ENCODE measurements around the gene CMKLR1. TPM values are rescaled to one million over a fixed set of nuclear protein-coding genes. Genes with fewer than 3 reads are reported as not detected.
A peak's percentile ranks its signal among the peaks of the same experiment; 100 is the strongest.

CMKLR1 gene
- total RNA-seq, 3 donors from 2014 or later (not counting 1 experiment from before 2014, with no cell fraction given), result 40.7 to 99.1 (median 63.2) TPM

GRCh38 chr12:108310489-108310888, 28.6 kb downstream of the CMKLR1 start:
- Histone ChIP-seq H3K4me1 (ENCODE audit: control insufficient read depth, insufficient read depth, low read length) (peaks cover 91% of the 10 kb centered on the region), H3K27me3 (ENCODE audit: control insufficient read depth, insufficient read depth, low read length) (no peaks in the 10 kb centered on the region), H3K27ac (ENCODE audit: low read length) (no peak overlapping the region), H3K4me3 (ENCODE audit: low read length) (no peak overlapping the region), H3K36me3 (ENCODE audit: control insufficient read depth, insufficient read depth, low read length) (peaks cover 2% of the 10 kb centered on the region), H3K9me3 (ENCODE audit: control insufficient read depth, insufficient read depth, low read length) (no peaks in the 10 kb centered on the region)
- H3K36me3 Mint-ChIP-seq, result no peaks in the 10 kb centered on the region
- 89% methylated on average over 5 of the region's 6 CpGs for WGBS (ENCODE audit: insufficient coverage)
- TF ChIP-seq, protein P1, sequence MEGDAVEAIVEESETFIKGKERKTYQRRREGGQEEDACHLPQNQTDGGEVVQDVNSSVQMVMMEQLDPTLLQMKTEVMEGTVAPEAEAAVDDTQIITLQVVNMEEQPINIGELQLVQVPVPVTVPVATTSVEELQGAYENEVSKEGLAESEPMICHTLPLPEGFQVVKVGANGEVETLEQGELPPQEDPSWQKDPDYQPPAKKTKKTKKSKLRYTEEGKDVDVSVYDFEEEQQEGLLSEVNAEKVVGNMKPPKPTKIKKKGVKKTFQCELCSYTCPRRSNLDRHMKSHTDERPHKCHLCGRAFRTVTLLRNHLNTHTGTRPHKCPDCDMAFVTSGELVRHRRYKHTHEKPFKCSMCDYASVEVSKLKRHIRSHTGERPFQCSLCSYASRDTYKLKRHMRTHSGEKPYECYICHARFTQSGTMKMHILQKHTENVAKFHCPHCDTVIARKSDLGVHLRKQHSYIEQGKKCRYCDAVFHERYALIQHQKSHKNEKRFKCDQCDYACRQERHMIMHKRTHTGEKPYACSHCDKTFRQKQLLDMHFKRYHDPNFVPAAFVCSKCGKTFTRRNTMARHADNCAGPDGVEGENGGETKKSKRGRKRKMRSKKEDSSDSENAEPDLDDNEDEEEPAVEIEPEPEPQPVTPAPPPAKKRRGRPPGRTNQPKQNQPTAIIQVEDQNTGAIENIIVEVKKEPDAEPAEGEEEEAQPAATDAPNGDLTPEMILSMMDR (IDR thresholded peaks at IDR 0.05), result no peak
- no peak overlapping the region for H3K4me3 Mint-ChIP-seq
- DNase-seq, result no peak
- peak overlapping the region; percentile 91 to 98 for H3K27ac Mint-ChIP-seq
- no peaks in the 10 kb centered on the region for H3K27me3 Mint-ChIP-seq (ENCODE audit: low read depth in 2 of 2)
- ATAC-seq, result no peak
- intact Hi-C loops (cut with micrococcal nuclease), result no loop called here
- no peaks in the 10 kb centered on the region for H3K9me3 Mint-ChIP-seq
- peaks cover 78 to 89% of the 10 kb centered on the region in 2 donors for H3K4me1 Mint-ChIP-seq

DNA sequence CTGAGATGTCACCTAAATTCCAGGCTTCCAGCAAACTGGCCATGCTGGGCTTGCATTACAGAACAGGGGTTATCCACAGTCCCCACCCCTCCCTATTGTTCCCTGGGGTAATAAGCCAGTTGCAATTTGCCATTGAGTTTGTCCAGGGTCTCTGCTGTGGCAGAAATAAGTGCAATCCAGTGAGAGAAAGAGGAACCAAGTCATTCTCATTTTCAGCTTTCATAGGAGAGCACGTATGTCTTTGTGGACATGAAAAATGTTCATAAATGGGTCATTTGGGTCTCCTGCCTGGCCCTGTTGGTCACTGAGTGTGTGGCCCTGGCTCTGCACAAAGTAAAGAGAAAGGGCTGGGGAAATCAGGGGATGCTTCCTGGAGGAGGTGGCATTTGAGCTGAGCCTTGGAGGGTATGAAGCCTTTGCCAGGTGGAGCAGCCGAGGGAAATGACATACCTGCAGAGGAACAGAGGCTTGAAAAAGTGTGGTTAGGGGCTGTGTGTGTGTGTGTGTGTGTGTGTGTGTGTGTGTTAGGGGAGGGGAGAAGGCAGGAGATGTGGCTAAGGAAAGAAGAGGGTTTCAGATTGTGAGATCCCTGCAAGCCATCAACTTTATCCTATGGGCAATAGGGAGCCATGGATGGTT, 29.3 kb downstream of the CMKLR1 start:
- TF ChIP-seq, protein P1 (IDR thresholded peaks at IDR 0.05), result no peak
- no peaks in the 10 kb centered on the region for H3K36me3 Mint-ChIP-seq
- Histone ChIP-seq H3K27me3 (ENCODE audit: control insufficient read depth, insufficient read depth, low read length) (no peaks in the 10 kb centered on the region), H3K4me3 (ENCODE audit: low read length) (no peak overlapping the region), H3K36me3 (ENCODE audit: control insufficient read depth, insufficient read depth, low read length) (peaks cover 2% of the 10 kb centered on the region), H3K4me1 (ENCODE audit: control insufficient read depth, insufficient read depth, low read length) (peaks cover 91% of the 10 kb centered on the region), H3K9me3 (ENCODE audit: control insufficient read depth, insufficient read depth, low read length) (no peaks in the 10 kb centered on the region), H3K27ac (ENCODE audit: low read length) (no peak overlapping the region)
- DNase-seq (no peak), ATAC-seq (no peak)
- 68% methylated on average over 2 of the region's 2 CpGs for WGBS (ENCODE audit: insufficient coverage)
- intact Hi-C loops (cut with micrococcal nuclease), result no loop called here
- peaks cover 80 to 89% of the 10 kb centered on the region in 2 donors for H3K4me1 Mint-ChIP-seq
- peak overlapping the region; percentile 28 for H3K4me3 Mint-ChIP-seq
- no peaks in the 10 kb centered on the region for H3K9me3 Mint-ChIP-seq
- peak overlapping the region; percentile 91 to 98 for H3K27ac Mint-ChIP-seq
- H3K27me3 Mint-ChIP-seq (ENCODE audit: low read depth in 2 of 2), result no peaks in the 10 kb centered on the region

DNA sequence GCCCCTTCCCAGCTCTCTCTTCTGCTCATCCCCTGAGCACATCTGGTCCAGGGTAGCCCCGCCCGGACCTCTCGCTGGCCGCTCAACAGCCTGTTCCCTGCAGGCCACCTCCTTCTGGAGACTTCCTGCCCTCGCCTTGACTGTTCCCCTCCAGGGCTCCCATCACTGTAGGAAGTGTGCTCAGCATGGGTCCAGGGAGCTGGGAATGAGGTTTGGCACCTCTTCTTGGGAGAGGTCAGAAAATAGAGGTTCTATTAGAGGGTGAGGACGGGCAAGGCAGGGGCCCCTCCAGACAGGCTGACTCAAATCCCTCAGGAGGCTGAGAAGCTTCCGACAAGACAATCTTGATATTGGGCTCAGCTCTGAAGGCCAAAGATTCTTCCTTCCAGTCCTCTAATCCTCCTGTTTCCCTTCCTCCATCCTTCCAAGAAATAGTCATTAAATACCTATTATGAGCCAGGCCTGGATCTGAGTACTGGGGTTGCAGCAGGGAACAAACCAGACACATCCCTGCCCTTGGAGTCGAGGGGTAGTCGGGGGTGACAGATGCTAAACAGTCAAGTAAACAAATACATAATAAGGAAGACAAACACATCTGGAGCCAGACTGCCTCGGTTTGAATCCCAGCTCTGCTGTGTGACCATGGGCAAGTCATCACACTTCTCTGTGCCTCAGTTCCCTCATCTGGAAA, 30.6 kb downstream of the CMKLR1 start:
- H3K4me3 Mint-ChIP-seq, result peak overlapping the region; percentile 91
- H3K27ac ChIP-seq (ENCODE audit: low read length), result peak overlapping the region; percentile 85
- H3K9me3 Mint-ChIP-seq, result no peaks in the 10 kb centered on the region
- DNase-seq, result no peak
- H3K4me1 ChIP-seq (ENCODE audit: control insufficient read depth, insufficient read depth, low read length), result peaks cover 91% of the 10 kb centered on the region
- no peak overlapping the region for H3K4me3 ChIP-seq (ENCODE audit: low read length)
- no peaks in the 10 kb centered on the region for H3K27me3 Mint-ChIP-seq (ENCODE audit: low read depth in 2 of 2)
- H3K4me1 Mint-ChIP-seq, result peaks cover 85 to 92% of the 10 kb centered on the region in 2 donors
- 91% methylated on average over 10 of the region's 10 CpGs for WGBS (ENCODE audit: insufficient coverage)
- peaks cover 2% of the 10 kb centered on the region for H3K36me3 ChIP-seq (ENCODE audit: control insufficient read depth, insufficient read depth, low read length)
- H3K36me3 Mint-ChIP-seq, result no peaks in the 10 kb centered on the region
- H3K9me3 ChIP-seq (ENCODE audit: control insufficient read depth, insufficient read depth, low read length), result no peaks in the 10 kb centered on the region
- peak overlapping the region; percentile 91 to 98 for H3K27ac Mint-ChIP-seq
- no peak for ATAC-seq
- intact Hi-C loops (cut with micrococcal nuclease), result no loop called here
- TF ChIP-seq, protein P1 (IDR thresholded peaks at IDR 0.05), result no peak
- H3K27me3 ChIP-seq (ENCODE audit: control insufficient read depth, insufficient read depth, low read length), result no peaks in the 10 kb centered on the region
